ENCODE results near the gene DDR2.
"Not testable (repeated sequence)": the region's sequence is repeated elsewhere in the genome, so short reads cannot be mapped to it uniquely, and the experiment has no call there.

Gene DDR2

GRCh38 chr1:162788783-162789182, 156.5 kb downstream of the DDR2 start:
- not testable (repeated sequence) for DNase-seq

DNA sequence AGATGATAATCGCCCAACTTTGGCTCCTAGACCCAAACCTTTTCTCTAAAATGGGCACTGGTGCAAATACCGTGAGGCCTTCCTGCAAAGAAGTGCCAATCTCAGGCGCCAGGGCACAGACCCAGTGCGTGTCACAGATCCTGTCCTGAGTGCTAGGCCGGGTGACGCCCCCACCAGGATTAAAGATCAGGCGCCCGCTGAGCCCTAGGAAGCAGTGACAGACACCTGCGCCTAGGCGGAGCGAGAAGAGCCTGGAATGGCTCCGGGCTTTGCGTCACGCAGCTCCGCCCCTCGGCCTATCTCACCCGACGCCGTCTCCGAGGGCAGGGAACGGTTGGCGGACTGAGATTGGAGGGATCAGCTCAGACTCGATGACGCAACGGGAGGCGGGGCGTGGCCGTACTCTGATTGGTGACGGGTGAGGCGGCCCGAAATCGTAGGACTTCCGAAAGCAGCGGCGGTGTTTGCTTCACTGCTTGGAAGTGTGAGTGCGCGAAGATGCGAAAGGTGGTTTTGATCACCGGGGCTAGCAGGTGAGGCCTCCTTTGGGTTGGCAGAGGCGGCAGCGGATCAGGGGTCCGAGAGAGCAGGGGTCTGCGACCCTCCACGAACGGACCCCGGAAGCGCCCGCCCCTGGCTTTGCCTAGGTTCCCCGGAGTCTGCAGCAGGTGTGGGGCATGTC, 158.2 kb downstream of the DDR2 start, which contains the start of gene HSD17B7:
TSS of gene HSD17B7 (plus strand) at position 400 of the 682 bp plus-strand sequence. CDS start at position 499, 99 bp downstream.
- peak; percentile 84 for DNase-seq

DNA sequence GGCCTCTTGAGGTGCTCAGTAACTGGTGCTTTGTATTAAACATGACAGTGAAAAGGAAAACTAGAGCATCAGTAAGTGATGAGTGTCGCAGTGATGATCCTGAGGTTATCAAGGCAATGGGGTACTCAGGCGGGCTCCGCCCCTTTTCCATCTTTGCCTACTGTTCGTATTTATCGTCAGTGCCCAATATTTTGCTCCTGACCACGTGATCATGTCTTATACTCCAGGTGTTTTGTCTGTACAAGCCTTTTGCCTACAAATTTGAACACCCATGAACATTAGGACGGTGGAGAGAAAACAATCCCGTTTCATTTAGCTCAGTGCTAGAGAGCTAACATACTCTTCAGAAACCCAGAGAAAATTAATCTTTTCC, 158.7 kb downstream of the DDR2 start:
- DNase-seq: not testable (repeated sequence)

GRCh38 chr1:162794284-162794683, 162.0 kb downstream of the DDR2 start:
- DNase-seq: not testable (repeated sequence)

DNA sequence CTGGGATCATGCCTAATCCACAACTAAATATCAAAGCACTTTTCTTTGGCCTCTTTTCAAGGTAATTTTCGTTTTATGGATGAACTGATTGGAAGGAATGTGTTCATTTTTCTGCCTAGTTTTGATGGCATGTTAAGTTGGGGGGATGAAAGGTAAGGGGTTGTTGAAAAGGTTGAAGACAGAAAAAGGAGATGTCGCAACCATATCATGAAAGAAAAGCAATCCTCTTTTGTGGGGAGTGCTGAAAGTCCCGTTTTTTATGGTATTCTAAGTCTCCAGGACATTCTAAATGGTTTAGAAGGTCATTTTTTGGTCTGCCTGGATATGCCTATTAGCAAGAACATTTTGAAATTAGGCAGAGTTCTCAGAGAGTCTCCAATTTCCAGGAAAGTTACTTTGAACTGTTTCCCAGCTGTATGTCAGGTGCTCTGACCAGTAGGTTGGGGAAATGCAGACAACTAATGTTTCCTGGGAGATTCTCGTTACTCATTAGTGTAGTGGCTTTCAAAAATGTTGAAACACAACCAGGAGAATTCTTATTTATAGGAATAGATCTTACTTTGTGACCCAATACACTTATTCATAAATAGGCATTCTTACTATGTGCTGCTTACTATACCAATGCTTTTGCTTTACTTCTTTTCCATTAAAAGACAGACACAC, 164.5 kb downstream of the DDR2 start:
- DNase-seq: not testable (repeated sequence)

GRCh38 chr1:162799995-162800830, 167.9 kb downstream of the DDR2 start:
- DNase-seq: peak; percentile 76

- not testable (repeated sequence) for DNase-seq
Observed at GRCh38 chr1:162807503-162807902, 175.2 kb downstream of the DDR2 start.

DNA sequence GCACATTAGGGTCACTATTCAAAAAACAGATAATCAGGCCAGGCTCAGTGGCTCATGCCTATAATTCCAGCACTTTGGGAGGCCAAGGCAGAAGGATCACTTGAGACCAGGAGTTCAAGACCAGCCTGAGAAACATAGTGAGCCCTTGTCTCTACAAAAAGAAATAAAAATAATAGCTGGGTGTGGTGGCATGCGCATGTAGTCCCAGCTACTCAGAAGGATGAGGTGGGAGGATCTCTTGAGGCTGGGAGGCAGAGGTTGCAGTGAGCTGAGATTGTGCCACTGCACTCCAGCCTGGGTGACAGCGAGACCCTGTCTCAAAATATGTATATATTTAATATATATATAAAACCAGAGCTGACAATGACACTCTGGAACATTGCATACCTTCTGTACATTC, 180.1 kb downstream of the DDR2 start:
- not testable (repeated sequence) for DNase-seq

DNA sequence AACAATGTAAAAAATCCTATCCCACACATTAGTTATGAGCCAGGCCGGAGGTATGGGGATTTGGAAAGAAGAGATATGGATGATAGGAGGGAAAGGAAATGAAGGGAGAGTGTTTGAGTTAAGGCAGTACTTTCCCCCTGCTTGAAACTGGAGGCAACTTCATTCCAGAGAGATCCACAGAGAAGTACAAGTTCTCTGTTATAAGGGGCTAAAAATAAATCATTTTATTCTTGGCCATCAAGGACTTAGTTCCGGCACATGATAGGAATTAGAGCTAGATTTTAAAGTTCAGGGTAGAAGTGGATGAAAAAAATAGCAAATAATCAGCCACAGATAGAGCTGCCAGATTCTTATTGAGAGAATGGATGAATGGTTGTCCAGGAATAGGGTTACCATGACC, 185.9 kb downstream of the DDR2 start:
- not testable (repeated sequence) for DNase-seq

DNA sequence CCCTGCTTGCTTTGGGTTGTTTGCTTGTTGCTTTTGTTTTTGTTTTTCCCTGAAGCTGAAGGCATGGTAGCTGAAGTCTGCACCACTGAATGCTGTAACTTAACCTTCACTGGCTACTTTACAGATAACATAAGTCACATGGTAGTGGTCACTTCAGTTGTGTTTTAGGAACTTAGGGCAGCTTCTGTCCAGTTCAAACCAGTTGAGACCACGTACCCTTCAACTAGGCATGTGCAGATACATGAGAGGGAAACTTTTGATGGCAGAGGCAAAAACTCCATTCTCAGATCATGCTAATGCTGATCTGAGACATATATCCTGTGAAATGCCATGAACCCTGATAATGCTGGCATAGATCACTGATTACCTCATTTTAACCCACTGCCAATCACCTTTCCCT, 186.4 kb downstream of the DDR2 start:
- DNase-seq: not testable (repeated sequence)

GRCh38 chr1:162822391-162823200, 190.3 kb downstream of the DDR2 start:
- no peak for DNase-seq

- no peak for DNase-seq
Observed at GRCh38 chr1:162823231-162823630, 191.0 kb downstream of the DDR2 start.

- no peak for DNase-seq
Observed at GRCh38 chr1:162823771-162824525, 191.7 kb downstream of the DDR2 start.

- no peak for DNase-seq
Observed at GRCh38 chr1:162829268-162829667, 197.0 kb downstream of the DDR2 start.

- DNase-seq: no peak
Observed at GRCh38 chr1:162832470-162832869, 200.2 kb downstream of the DDR2 start.

DNA sequence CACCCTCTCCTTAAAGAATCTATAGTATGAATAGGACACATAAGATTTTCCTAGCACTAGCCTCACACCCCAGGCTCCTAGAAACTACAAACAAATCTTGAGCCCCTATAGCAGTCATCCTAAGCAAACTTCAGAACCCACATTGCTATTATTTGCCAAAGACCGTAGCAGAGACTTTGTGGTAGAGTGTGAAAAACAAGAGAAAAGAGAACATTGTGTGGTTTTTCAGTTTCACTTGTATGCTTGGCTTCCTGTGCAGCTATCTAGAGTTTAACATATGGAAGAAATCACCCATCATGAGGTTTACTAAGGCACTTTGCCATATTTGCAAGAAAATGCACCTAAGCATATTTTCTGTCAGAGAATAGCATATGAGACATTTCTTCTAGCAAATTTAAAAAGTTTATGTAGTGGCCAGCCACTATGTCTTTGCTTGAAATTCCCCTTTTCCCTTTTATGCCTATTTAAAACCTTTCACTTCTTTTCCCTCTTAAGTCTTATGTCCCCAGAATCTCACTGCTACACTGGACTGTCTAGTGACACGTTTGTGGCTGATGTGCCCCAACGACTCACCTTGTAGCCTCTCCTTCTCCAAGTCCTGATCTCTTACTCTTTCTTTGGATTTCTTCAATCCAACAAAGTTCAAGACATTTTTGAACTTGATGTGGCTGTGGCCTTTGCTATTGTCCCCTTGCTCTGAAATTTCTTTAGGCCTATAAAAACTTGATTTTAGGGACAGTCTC, 203.1 kb downstream of the DDR2 start:
- DNase-seq: no peak
